ENCODE data around the gene TPRG1. TPM values are rescaled to one million over a fixed set of nuclear protein-coding genes. Genes with fewer than 3 reads are reported as not detected.

The TPRG1 gene
- total RNA-seq, 4 donors from 2014 or later: 1.3 to 3.0 (median 2.5) TPM

- Histone ChIP-seq H3K4me1 (no peaks in the 10 kb centered on the region), H3K27ac (no peak overlapping the region), H3K9me3 (no peaks in the 10 kb centered on the region), H3K27me3 (no peaks in the 10 kb centered on the region), H3K36me3 (no peaks in the 10 kb centered on the region), H3K4me3 (no peak overlapping the region)
- ATAC-seq: no peak
- WGBS, 2 donors (ENCODE audit: low coverage in 1 of 2): 37 to 80% methylated on average over 3 of the region's 3 CpGs
- TF ChIP-seq CTCF (IDR thresholded peaks at IDR 0.05): no peak
- no peak for TF ChIP-seq POLR2AphosphoS5 (IDR thresholded peaks at IDR 0.05)
- no peak for TF ChIP-seq EP300 (IDR thresholded peaks at IDR 0.05)
- TF ChIP-seq POLR2A (IDR thresholded peaks at IDR 0.05): no peak
Measured at GRCh38 chr3:189232790-189233189, 61.0 kb downstream of the TPRG1 start.

GRCh38 chr3:189233225-189233858, 61.6 kb downstream of the TPRG1 start:
- Histone ChIP-seq H3K4me3 (no peak overlapping the region), H3K27me3 (no peaks in the 10 kb centered on the region), H3K9me3 (no peaks in the 10 kb centered on the region), H3K4me1 (no peaks in the 10 kb centered on the region), H3K36me3 (no peaks in the 10 kb centered on the region), H3K27ac (no peak overlapping the region)
- TF ChIP-seq CTCF (IDR thresholded peaks at IDR 0.05) (peak in 3 of 4 experiments; percentile 43 to 61 (median 47)), POLR2A (IDR thresholded peaks at IDR 0.05) (no peak)
- 5 to 42% methylated on average over 2 to 4 of the region's 5 CpGs for WGBS, 2 donors (ENCODE audit: low coverage in 1 of 2)
- ATAC-seq: peak; percentile 49

GRCh38 chr3:189235214-189235613, 63.4 kb downstream of the TPRG1 start:
- no peak for TF ChIP-seq POLR2AphosphoS5 (IDR thresholded peaks at IDR 0.05)
- no peak for TF ChIP-seq POLR2A (IDR thresholded peaks at IDR 0.05)
- TF ChIP-seq CTCF (IDR thresholded peaks at IDR 0.05): no peak
- TF ChIP-seq EP300 (IDR thresholded peaks at IDR 0.05): no peak
- 74 to 86% methylated on average over 2 of the region's 2 CpGs for WGBS, 2 donors (ENCODE audit: low coverage in 1 of 2)
- Histone ChIP-seq H3K36me3 (no peaks in the 10 kb centered on the region), H3K4me3 (no peak overlapping the region), H3K9me3 (no peaks in the 10 kb centered on the region), H3K4me1 (no peaks in the 10 kb centered on the region), H3K27ac (no peak overlapping the region), H3K27me3 (no peaks in the 10 kb centered on the region)
- ATAC-seq: no peak

GRCh38 chr3:189236352-189236751, 64.6 kb downstream of the TPRG1 start:
- Histone ChIP-seq H3K4me3 (no peak overlapping the region), H3K36me3 (no peaks in the 10 kb centered on the region), H3K27ac (no peak overlapping the region), H3K9me3 (no peaks in the 10 kb centered on the region), H3K4me1 (no peaks in the 10 kb centered on the region), H3K27me3 (no peaks in the 10 kb centered on the region)
- no peak for ATAC-seq
- TF ChIP-seq EP300 (IDR thresholded peaks at IDR 0.05): no peak
- TF ChIP-seq POLR2A (IDR thresholded peaks at IDR 0.05): no peak
- TF ChIP-seq POLR2AphosphoS5 (IDR thresholded peaks at IDR 0.05): no peak
- no peak for TF ChIP-seq CTCF (IDR thresholded peaks at IDR 0.05)

- H3K36me3 ChIP-seq: no peaks in the 10 kb centered on the region
- no peak for ATAC-seq
- H3K27ac ChIP-seq: no peak overlapping the region
- no peaks in the 10 kb centered on the region for H3K27me3 ChIP-seq
- WGBS, 2 donors (ENCODE audit: low coverage in 1 of 2): 78 to 86% methylated on average over 4 of the region's 4 CpGs
- no peaks in the 10 kb centered on the region for H3K4me1 ChIP-seq
- H3K4me3 ChIP-seq: no peak overlapping the region
- H3K9me3 ChIP-seq: no peaks in the 10 kb centered on the region
- TF ChIP-seq POLR2A (IDR thresholded peaks at IDR 0.05): no peak
Measured at GRCh38 chr3:189237526-189237925, 65.8 kb downstream of the TPRG1 start.

Data from gastroesophageal sphincter (tissue), 4 donors.